Measurements from ENCODE around the gene TBL1X. TPM values are rescaled to one million over a fixed set of nuclear protein-coding genes. Genes with fewer than 3 reads are reported as not detected.
A peak's percentile ranks its signal among the peaks of the same experiment; 100 is the strongest.

Gene TBL1X
- total and polyA plus RNA-seq, 2 donors (not counting 3 experiments of a cell fraction or from before 2014, with no cell fraction given): 8.7 to 25.3 TPM

DNA sequence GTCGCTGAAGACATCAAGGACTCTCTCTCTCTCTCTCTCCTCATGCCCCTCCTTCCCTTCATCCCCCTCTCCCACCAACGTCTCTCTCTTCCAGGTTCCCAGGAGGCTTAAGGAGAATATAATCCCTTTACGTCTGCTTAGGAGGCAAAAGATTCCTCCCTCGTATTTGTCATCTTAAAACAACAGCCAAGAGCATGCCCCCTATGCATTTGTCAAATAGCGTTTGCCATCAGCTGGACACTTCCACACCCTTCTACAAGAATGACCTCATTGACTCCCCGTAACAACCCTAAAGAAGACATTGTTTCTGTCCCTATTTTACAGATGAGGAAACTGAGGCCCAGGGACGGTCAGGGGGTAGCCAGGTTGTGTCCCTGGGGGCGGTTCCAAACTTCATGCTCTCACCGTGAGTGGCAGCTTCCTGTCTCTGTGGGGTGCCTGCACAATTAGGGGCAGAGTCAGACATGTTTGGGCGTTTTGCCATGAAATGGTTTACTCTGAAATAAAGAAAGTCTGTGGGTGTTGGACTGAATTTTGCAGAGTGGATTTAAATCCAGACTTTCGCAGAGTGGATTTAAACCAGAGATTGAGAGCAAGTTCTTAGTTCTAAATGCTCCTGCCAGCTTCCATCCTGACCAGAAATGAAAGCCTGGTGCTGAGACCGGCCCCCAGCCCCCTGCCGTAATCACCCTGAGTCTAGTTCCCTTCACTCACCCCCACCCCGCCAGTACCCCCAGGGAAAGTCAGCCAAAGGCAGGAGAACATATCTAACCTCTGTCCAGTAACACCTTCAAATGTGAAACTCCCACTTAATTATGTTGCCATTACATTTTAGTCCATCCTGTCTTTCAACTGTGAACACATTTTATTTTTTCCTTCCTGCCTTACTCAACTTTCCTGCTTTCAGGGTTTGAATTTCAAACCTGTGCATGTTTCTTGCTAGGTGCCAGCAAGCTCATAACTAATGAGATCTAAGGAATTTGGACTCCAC, 44.3 kb upstream of the TBL1X start:
- dilution Hi-C loops (cut with MboI; ENCODE audit: extremely low pct_ligation_motif_present, low sequenced_read_pairs): no loop called here
- intact Hi-C loops (cut with micrococcal nuclease): no loop called here
- Histone ChIP-seq H3K9me3 (replicated peaks; ENCODE audit: control insufficient read depth, insufficient read depth, low read length) (no peaks in the 10 kb centered on the region), H2AFZ (ENCODE audit: low read depth, low read length) (no peak overlapping the region), H3K27me3 (ENCODE audit: control insufficient read depth in 2 of 2, insufficient read depth in 2 of 2, low read length in 2 of 2) (no peaks in the 10 kb centered on the region), H3K4me3 (replicated peaks in 1 of 3; ENCODE audit: insufficient read depth in 1 of 3, low read depth in 1 of 3, low read length in 3 of 3) (no peak overlapping the region), H4K20me1 (replicated peaks; ENCODE audit: control insufficient read depth, extremely low read depth, insufficient read depth, low read length) (no peaks in the 10 kb centered on the region), H3K9me1 (replicated peaks; ENCODE audit: control insufficient read depth, extremely low read depth, insufficient read depth, low read length) (no peaks in the 10 kb centered on the region), H3K79me2 (ENCODE audit: control insufficient read depth, insufficient read depth, low read length) (no peaks in the 10 kb centered on the region), H3K4me2 (ENCODE audit: insufficient read depth, low read length) (peak overlapping the region; percentile 17), H3K27ac (ENCODE audit: insufficient read depth, low read depth, low read length) (no peak overlapping the region), H3K9ac (replicated peaks; ENCODE audit: extremely low read depth, insufficient read depth, low read length) (no peak overlapping the region), H3K4me1 (ENCODE audit: control insufficient read depth, extremely low read depth, insufficient read depth, low read length) (no peaks in the 10 kb centered on the region), H3K36me3 (ENCODE audit: control insufficient read depth in 2 of 2, extremely low read depth in 1 of 2, insufficient read depth in 2 of 2, low read length in 2 of 2) (no peaks in the 10 kb centered on the region)
- BruUV-seq (replicated peaks): no TSS peak
- CTCF ChIA-PET: interaction anchor here (1.0 kb wide), 1 partner anchor 39 kb away, joined by 3 read pairs; no protein-coding TSS in a partner anchor
- POLR2A ChIA-PET: no interaction called here
- TF ChIP-seq POLR2A (IDR thresholded peaks at IDR 0.05; ENCODE audit: low read depth, low read length): no peak
- TF ChIP-seq, protein P1, sequence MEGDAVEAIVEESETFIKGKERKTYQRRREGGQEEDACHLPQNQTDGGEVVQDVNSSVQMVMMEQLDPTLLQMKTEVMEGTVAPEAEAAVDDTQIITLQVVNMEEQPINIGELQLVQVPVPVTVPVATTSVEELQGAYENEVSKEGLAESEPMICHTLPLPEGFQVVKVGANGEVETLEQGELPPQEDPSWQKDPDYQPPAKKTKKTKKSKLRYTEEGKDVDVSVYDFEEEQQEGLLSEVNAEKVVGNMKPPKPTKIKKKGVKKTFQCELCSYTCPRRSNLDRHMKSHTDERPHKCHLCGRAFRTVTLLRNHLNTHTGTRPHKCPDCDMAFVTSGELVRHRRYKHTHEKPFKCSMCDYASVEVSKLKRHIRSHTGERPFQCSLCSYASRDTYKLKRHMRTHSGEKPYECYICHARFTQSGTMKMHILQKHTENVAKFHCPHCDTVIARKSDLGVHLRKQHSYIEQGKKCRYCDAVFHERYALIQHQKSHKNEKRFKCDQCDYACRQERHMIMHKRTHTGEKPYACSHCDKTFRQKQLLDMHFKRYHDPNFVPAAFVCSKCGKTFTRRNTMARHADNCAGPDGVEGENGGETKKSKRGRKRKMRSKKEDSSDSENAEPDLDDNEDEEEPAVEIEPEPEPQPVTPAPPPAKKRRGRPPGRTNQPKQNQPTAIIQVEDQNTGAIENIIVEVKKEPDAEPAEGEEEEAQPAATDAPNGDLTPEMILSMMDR (IDR thresholded peaks at IDR 0.05; ENCODE audit: extremely low read depth in 1 of 2, insufficient read depth in 1 of 2, low read depth in 1 of 2, low read length in 2 of 2): no peak
- TF ChIP-seq MYC (IDR thresholded peaks at IDR 0.05; ENCODE audit: low read depth, low read length): no peak
- no peak for TF ChIP-seq EZH2 (IDR thresholded peaks at IDR 0.05; ENCODE audit: borderline replicate concordance, low read depth, low read length, severe bottlenecking)
- TF ChIP-seq, protein P2, sequence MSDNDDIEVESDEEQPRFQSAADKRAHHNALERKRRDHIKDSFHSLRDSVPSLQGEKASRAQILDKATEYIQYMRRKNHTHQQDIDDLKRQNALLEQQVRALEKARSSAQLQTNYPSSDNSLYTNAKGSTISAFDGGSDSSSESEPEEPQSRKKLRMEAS (IDR thresholded peaks at IDR 0.05; ENCODE audit: insufficient read depth, insufficient read length): no peak
- TF ChIP-seq POLR2AphosphoS5 (IDR thresholded peaks at IDR 0.05; ENCODE audit: insufficient read depth, low read depth, low read length): no peak
- TF ChIP-seq FOS (IDR thresholded peaks at IDR 0.05; ENCODE audit: borderline replicate concordance, insufficient read depth, low read length): no peak
- no peak for TF ChIP-seq GATA2 (IDR thresholded peaks at IDR 0.05; ENCODE audit: insufficient read depth, insufficient read length, low read depth, low read length)
- no peak for TF ChIP-seq JUN (IDR thresholded peaks at IDR 0.05; ENCODE audit: borderline replicate concordance, insufficient read depth, insufficient read length, low read depth)
- DNase-seq (ENCODE audit: low read depth, low spot score) (peak; percentile 1), FAIRE-seq (no peak)

Data from endothelial cell of umbilical vein (primary cell).